Measurements from ENCODE around the gene NECTIN3. TPM values are rescaled to one million over a fixed set of nuclear protein-coding genes. Genes with fewer than 3 reads are reported as not detected.

The NECTIN3 gene
- total RNA-seq, 2 experiments from 2014 or later: 0.22 TPM; not detected in 1

DNA sequence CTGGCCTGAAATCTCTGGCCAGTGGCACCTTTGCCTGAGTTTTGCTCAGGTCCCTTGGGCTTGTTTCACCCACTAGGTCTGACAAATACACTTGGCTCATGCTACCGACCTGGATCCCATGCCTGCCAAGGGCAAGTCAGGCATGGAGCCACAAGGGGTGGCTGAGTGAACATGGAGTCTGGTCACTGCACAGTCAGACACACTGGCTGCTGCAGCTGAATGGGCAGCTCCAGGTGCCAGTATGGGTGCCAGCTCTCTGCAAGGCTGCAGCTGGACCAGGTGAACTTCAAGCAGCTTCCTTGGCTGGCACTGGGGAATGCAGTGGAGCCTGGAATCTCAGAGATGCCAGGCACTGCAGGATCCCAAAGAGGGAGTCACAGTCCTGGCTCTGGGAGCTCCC lies 170.3 kb downstream of the NECTIN3 start:
- no TSS peak for BruUV-seq (replicated peaks)
- POLR2A ChIA-PET: interaction anchor here (0.6 kb wide), 1 partner anchor 1923 kb away, joined by 4 read pairs; no protein-coding TSS in a partner anchor

More for the DNA sequence above, 170.3 kb downstream of the NECTIN3 start:
- H3K9me3 ChIP-seq (ENCODE audit: low read length): no peaks in the 10 kb centered on the region
- intact Hi-C loops (cut with micrococcal nuclease; ENCODE audit: unreplicated experiment): no loop called here
- CTCF ChIA-PET (ENCODE audit: unreplicated experiment): no interaction called here
- no peak overlapping the region for H3K4me3 ChIP-seq (ENCODE audit: low read depth, low read length, poor library complexity, severe bottlenecking)
- no peaks in the 10 kb centered on the region for H3K79me2 ChIP-seq (ENCODE audit: insufficient read depth, low read depth, low read length)
- TF ChIP-seq, protein P1, sequence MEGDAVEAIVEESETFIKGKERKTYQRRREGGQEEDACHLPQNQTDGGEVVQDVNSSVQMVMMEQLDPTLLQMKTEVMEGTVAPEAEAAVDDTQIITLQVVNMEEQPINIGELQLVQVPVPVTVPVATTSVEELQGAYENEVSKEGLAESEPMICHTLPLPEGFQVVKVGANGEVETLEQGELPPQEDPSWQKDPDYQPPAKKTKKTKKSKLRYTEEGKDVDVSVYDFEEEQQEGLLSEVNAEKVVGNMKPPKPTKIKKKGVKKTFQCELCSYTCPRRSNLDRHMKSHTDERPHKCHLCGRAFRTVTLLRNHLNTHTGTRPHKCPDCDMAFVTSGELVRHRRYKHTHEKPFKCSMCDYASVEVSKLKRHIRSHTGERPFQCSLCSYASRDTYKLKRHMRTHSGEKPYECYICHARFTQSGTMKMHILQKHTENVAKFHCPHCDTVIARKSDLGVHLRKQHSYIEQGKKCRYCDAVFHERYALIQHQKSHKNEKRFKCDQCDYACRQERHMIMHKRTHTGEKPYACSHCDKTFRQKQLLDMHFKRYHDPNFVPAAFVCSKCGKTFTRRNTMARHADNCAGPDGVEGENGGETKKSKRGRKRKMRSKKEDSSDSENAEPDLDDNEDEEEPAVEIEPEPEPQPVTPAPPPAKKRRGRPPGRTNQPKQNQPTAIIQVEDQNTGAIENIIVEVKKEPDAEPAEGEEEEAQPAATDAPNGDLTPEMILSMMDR (conservative IDR thresholded peaks at IDR 0.05; ENCODE audit: low read length): no peak
- TF ChIP-seq EZH2phosphoT487 (IDR thresholded peaks at IDR 0.05; ENCODE audit: borderline replicate concordance, low read depth, low read length): no peak
- no peaks in the 10 kb centered on the region for H3K36me3 ChIP-seq (ENCODE audit: insufficient read depth, low read length)
- no peak for DNase-seq (ENCODE audit: low spot score)
- no peak overlapping the region for H3K27ac ChIP-seq (ENCODE audit: low read depth, low read length, poor library complexity, severe bottlenecking)
- H4K20me1 ChIP-seq (ENCODE audit: insufficient read depth, low read length): no peaks in the 10 kb centered on the region
- H3K4me1 ChIP-seq (ENCODE audit: insufficient read depth, low read length, poor library complexity, severe bottlenecking): no peaks in the 10 kb centered on the region
- no peak overlapping the region for H2AFZ ChIP-seq (ENCODE audit: low read length)
- H3K9me2 ChIP-seq (ENCODE audit: insufficient read depth, low read length): no peaks in the 10 kb centered on the region
- H3K4me2 ChIP-seq (ENCODE audit: low read length): no peak overlapping the region
